22Rv1 (cell line): ENCODE measurements around the gene DCK.
"Not testable (repeated sequence)": the region's sequence is repeated elsewhere in the genome, so short reads cannot be mapped to it uniquely, and the experiment has no call there.

ENCODE experiments used
- H3K27ac ChIP-seq: fragments of 450-650 bp; 2 replicates; pipeline ENCODE4 v1.5.1; 2017
- CTCF ChIP-seq: fragments of 450-650 bp; IDR thresholded peaks from 2 replicates; pipeline ENCODE4 v1.5.1; 2017; ENCODE audit warnings: mild to moderate bottlenecking
- ZFX ChIP-seq: fragments of 450-650 bp; IDR thresholded peaks from 2 replicates; pipeline ENCODE4 v1.6.1; 2017; ENCODE audit warnings: antibody characterized with exemption, borderline replicate concordance

Gene DCK

GRCh38 chr4:71020611-71021010, 27.2 kb downstream of the DCK start:
- no peak overlapping the region for H3K27ac ChIP-seq
- TF ChIP-seq CTCF: no peak
- TF ChIP-seq ZFX: no peak

DNA sequence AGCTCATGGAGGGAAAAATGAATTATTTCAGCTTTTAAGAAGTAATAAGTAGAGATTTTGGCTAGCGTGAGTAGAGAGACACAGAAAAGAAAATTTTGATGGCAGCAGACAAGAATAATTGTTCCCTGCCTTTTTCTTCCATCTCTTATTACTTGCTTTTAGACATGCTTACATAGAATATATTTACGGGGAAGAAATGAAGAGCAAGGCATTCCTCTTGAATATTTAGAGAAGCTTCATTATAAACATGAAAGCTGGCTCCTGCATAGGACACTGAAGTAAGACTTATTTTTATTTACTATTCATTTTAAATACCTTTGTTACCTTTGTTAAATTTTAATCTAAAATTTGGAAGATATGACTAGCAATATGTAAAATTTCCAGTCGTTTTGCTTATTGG, 32.2 kb downstream of the DCK start:
- no peak overlapping the region for H3K27ac ChIP-seq
- TF ChIP-seq CTCF (no peak), ZFX (no peak)

- TF ChIP-seq CTCF (no peak), ZFX (no peak)
- no peak overlapping the region for H3K27ac ChIP-seq
Measured at GRCh38 chr4:71026086-71026485, 32.6 kb downstream of the DCK start.

DNA sequence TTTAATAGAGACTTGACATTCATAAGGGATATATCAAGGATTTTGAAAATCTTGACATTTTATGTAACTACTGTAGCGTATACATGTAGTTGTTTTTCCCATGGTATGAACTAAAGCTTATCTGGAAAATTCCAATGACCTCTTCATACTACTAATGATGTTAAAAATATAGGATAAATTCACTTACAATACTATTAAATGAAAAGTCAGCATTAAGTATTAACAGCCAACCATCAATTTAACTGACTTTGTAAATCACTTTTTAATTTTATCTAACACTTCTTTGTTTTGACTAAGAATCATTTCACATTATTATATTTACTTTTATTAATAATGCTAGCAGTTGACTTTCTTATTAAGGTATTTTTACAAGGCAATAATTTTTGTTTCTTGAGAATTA, 34.2 kb downstream of the DCK start:
- H3K27ac ChIP-seq: no peak overlapping the region
- TF ChIP-seq ZFX (no peak), CTCF (no peak)

- TF ChIP-seq CTCF (no peak), ZFX (no peak)
- H3K27ac ChIP-seq: no peak overlapping the region
Measured at GRCh38 chr4:71029504-71029903, 36.1 kb downstream of the DCK start.

GRCh38 chr4:71032106-71032505, 38.7 kb downstream of the DCK start:
- not testable (repeated sequence) for H3K27ac ChIP-seq

DNA sequence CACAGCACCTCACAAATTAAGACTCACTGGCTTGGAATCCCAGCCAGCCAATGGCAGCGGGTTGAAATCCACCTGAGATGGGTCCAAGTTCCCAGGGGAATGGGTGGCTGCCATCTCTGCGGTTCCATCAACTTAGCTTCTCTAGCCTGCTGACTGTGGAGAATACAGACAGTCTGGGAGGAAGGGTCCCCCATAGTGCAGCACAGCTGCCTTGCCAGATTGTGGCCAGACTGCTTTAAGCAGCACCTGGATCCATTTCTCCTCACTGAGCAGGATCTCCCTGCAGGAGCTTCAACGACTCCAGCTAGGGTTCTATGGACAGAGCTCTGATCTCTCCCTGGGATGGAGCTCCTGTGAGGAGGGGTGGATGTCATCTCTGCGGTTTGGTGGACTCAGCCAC, 51.8 kb downstream of the DCK start:
- TF ChIP-seq ZFX (no peak), CTCF (no peak)
- no peak overlapping the region for H3K27ac ChIP-seq

GRCh38 chr4:71049395-71049794, 55.9 kb downstream of the DCK start:
- no peak overlapping the region for H3K27ac ChIP-seq
- TF ChIP-seq CTCF (no peak), ZFX (no peak)
